Transverse colon (tissue), 4 donors: ENCODE measurements around the gene BANP.

ENCODE experiments used
- CTCF ChIP-seq, 5 experiments: fragments of 200-600 bp in 3 of 5; fragments of 450-650 bp in 2 of 5; sonication (generic) in 3 of 5; IDR thresholded peaks; 1 replicate in 2 of 5; 2 replicates in 3 of 5; pipeline ENCODE4 v1.5.1; 2016 to 2017; ENCODE audit warnings: antibody characterized with exemption in 5 of 5, inconsistent platforms in 3 of 5, mild to moderate bottlenecking in 2 of 5, moderate library complexity in 1 of 5
- POLR2A ChIP-seq: fragments of 450-650 bp; IDR thresholded peaks from one replicate; pipeline ENCODE4 v1.6.1; 2016; ENCODE audit warnings: antibody characterized with exemption, mild to moderate bottlenecking, moderate library complexity
- POLR2AphosphoS5 ChIP-seq, 3 donors: sonication (generic); formaldehyde crosslinking; IDR thresholded peaks; one replicate each; pipeline ENCODE4 v1.6.1; 2016; ENCODE audit warnings: antibody characterized with exemption in 3 of 3

GRCh38 chr16:88014252-88014781 is 63.1 kb downstream of the BANP start:
- TF ChIP-seq CTCF (IDR thresholded peaks at IDR 0.05) = no peak
- TF ChIP-seq POLR2A = no peak
- no peak for TF ChIP-seq POLR2AphosphoS5 (IDR thresholded peaks at IDR 0.05)
